IMR-90 (cell line): ENCODE data around the gene STXBP6. TPM values are rescaled to one million over a fixed set of nuclear protein-coding genes. Genes with fewer than 3 reads are reported as not detected.

Source experiments
- ATAC-seq: fragments of 200-7000 bp; cut with Tn5 transposase; 2 replicates; pipeline ENCODE4 v1.9.1; 2020; ENCODE audit warnings: low read depth, mild to moderate bottlenecking, moderate library complexity
- BruUV-seq: library from RNA; stranded (reverse); fragments of 400-500 nt; replicated peaks from 2 replicates; lab custom pipeline; 2021; lab: Mats Ljungman, UMichigan
- CTCF ChIA-PET: fragments of 300-600 bp; formaldehyde crosslinking; extraction: SDS; loops from one replicate; lab custom pipeline; 2021; ENCODE audit warnings: antibody characterized with exemption; lab: Yijun Ruan, JAX
- POLR2A ChIA-PET: fragments of 300-600 bp; sonication (Branson Sonifier 250); formaldehyde crosslinking; loops from one replicate; lab custom pipeline; 2022; ENCODE audit warnings: antibody characterized with exemption; ENCODE audit not compliant: unreplicated experiment; lab: Charles Lee
- DNase-seq: peaks from one replicate; pipeline ENCODE4 v3.0.0; 2013
- H2AFZ ChIP-seq: replicated peaks from 2 replicates; pipeline ENCODE3; 2013; ENCODE audit warnings: low read length, mild to moderate bottlenecking; ENCODE audit not compliant: poor library complexity
- H2AK5ac ChIP-seq: 2 replicates; pipeline ENCODE4 v1.6.1; 2013; ENCODE audit warnings: low read depth, low read length, inconsistent platforms
- H2AK9ac ChIP-seq: replicated peaks from 2 replicates; pipeline ENCODE3; 2013; ENCODE audit warnings: mild to moderate bottlenecking, low read depth, low read length, moderate library complexity; ENCODE audit not compliant: poor library complexity
- H2BK120ac ChIP-seq: 2 replicates; pipeline ENCODE4 v1.6.1; 2013; ENCODE audit warnings: low read depth, low read length, inconsistent platforms
- H2BK15ac ChIP-seq: 3 replicates; pipeline ENCODE4 v1.6.1; 2013; ENCODE audit warnings: low read depth, low read length, inconsistent platforms
- H2BK20ac ChIP-seq: 2 replicates; pipeline ENCODE4 v1.6.1; 2013; ENCODE audit warnings: low read depth, mild to moderate bottlenecking, inconsistent platforms, low read length, moderate library complexity
- H2BK5ac ChIP-seq: 2 replicates; pipeline ENCODE4 v1.6.1; 2013; ENCODE audit warnings: mild to moderate bottlenecking, low read depth, low read length, inconsistent platforms; ENCODE audit not compliant: poor library complexity, severe bottlenecking
- H3K14ac ChIP-seq: replicated peaks from 2 replicates; pipeline ENCODE4 v1.6.1; 2013; ENCODE audit warnings: low read depth, low read length, inconsistent platforms
- H3K18ac ChIP-seq: 2 replicates; pipeline ENCODE4 v1.6.1; 2013; ENCODE audit warnings: low read depth, low read length, control low read depth
- H3K23ac ChIP-seq: 2 replicates; pipeline ENCODE4 v1.6.1; 2013; ENCODE audit warnings: low read depth, low read length, inconsistent platforms
- H3K27ac ChIP-seq: 2 replicates; pipeline ENCODE4 v1.5.1; 2013; ENCODE audit warnings: mild to moderate bottlenecking, control low read depth, low read length; ENCODE audit not compliant: insufficient read depth
- H3K27me3 ChIP-seq: 2 replicates; pipeline ENCODE4 v1.6.1; 2013; ENCODE audit warnings: low read length; ENCODE audit not compliant: control insufficient read depth, insufficient read depth
- H3K36me3 ChIP-seq: 2 replicates; pipeline ENCODE4 v1.6.1; 2013; ENCODE audit warnings: low read length, mixed read lengths; ENCODE audit not compliant: control insufficient read depth, insufficient read depth
- H3K4ac ChIP-seq: 2 replicates; pipeline ENCODE4 v1.6.1; 2013; ENCODE audit warnings: low read depth, low read length, inconsistent platforms
- H3K4me1 ChIP-seq: 2 replicates; pipeline ENCODE4 v1.6.1; 2013; ENCODE audit warnings: low read length, mixed read lengths; ENCODE audit not compliant: control insufficient read depth, insufficient read depth
- H3K4me2 ChIP-seq: 2 replicates; pipeline ENCODE4 v1.6.1; 2013; ENCODE audit warnings: low read depth, mild to moderate bottlenecking, control low read depth, low read length, moderate library complexity
- H3K4me3 ChIP-seq: 2 replicates; pipeline ENCODE4 v1.5.1; 2013; ENCODE audit warnings: low read depth, mild to moderate bottlenecking, control low read depth, low read length, moderate library complexity; ENCODE audit not compliant: insufficient read depth
- H3K56ac ChIP-seq: 2 replicates; pipeline ENCODE4 v1.6.1; 2013; ENCODE audit warnings: low read length, inconsistent platforms; ENCODE audit not compliant: insufficient read depth; ENCODE audit errors: extremely low read depth
- H3K79me1 ChIP-seq, 2 experiments: 2 replicates each; pipeline ENCODE4 v1.6.1; 2013; ENCODE audit warnings: low read length in 2 of 2, inconsistent platforms in 1 of 2, low read depth in 1 of 2
- H3K9ac ChIP-seq: 2 replicates; pipeline ENCODE4 v1.6.1; 2013; ENCODE audit warnings: low read depth, low read length, control low read depth
- H3K9me1 ChIP-seq: 2 replicates; pipeline ENCODE4 v1.6.1; 2013; ENCODE audit warnings: low read length, inconsistent platforms; ENCODE audit not compliant: insufficient read depth
- H3K9me3 ChIP-seq: 2 replicates; pipeline ENCODE4 v1.6.1; 2013; ENCODE audit warnings: low read length; ENCODE audit not compliant: control insufficient read depth, insufficient read depth
- H4K20me1 ChIP-seq: 2 replicates; pipeline ENCODE4 v1.6.1; 2013; ENCODE audit warnings: low read length, inconsistent platforms; ENCODE audit not compliant: insufficient read depth
- H4K5ac ChIP-seq: 2 replicates; pipeline ENCODE4 v1.6.1; 2013; ENCODE audit warnings: mild to moderate bottlenecking, low read depth, low read length, control low read depth
- H4K8ac ChIP-seq, 2 experiments: 2 replicates each; pipeline ENCODE4 v1.6.1; 2013; ENCODE audit warnings: low read depth in 2 of 2, low read length in 2 of 2, control low read depth in 1 of 2, inconsistent platforms in 1 of 2
- H4K91ac ChIP-seq: 2 replicates; pipeline ENCODE4 v1.6.1; 2013; ENCODE audit warnings: low read depth, low read length, inconsistent platforms; ENCODE audit not compliant: insufficient read depth
- BHLHE40 ChIP-seq: fragments of 150-350 bp; IDR thresholded peaks from 2 replicates; pipeline ENCODE4 v1.6.1; 2016; ENCODE audit warnings: mild to moderate bottlenecking, low read depth, low read length
- CEBPB ChIP-seq: IDR thresholded peaks from 2 replicates; pipeline ENCODE4 v1.6.1; 2012; ENCODE audit warnings: low read depth, low read length, improper control_type of control experiment
- CHD1 ChIP-seq: IDR thresholded peaks from 2 replicates; pipeline ENCODE4 v1.6.1; 2012; ENCODE audit warnings: low read depth, low read length, improper control_type of control experiment
- CTCF ChIP-seq: conservative IDR thresholded peaks from 2 replicates; pipeline ENCODE4 v1.5.1; 2012; ENCODE audit warnings: mild to moderate bottlenecking, low read depth, low read length, improper control_type of control experiment
- ELK1 ChIP-seq: fragments of 150-350 bp; IDR thresholded peaks from 2 replicates; pipeline ENCODE4 v1.6.1; 2016; ENCODE audit warnings: low read depth, mild to moderate bottlenecking, low read length, moderate library complexity, borderline replicate concordance
- FOS ChIP-seq: fragments of 150-350 bp; IDR thresholded peaks from 2 replicates; pipeline ENCODE4 v1.6.1; 2016; ENCODE audit warnings: low read depth, low read length
- MAFK ChIP-seq: IDR thresholded peaks from 2 replicates; pipeline ENCODE4 v1.6.1; 2012; ENCODE audit warnings: low read depth, low read length, improper control_type of control experiment
- MAZ ChIP-seq: IDR thresholded peaks from 2 replicates; pipeline ENCODE4 v1.6.1; 2012; ENCODE audit warnings: low read depth, mild to moderate bottlenecking, low read length, improper control_type of control experiment, moderate library complexity, borderline replicate concordance
- MXI1 ChIP-seq: IDR thresholded peaks from 2 replicates; pipeline ENCODE4 v1.6.1; 2012; ENCODE audit warnings: low read depth, mild to moderate bottlenecking, low read length, moderate library complexity, borderline replicate concordance
- NFE2L2 ChIP-seq: fragments of 150-350 bp; IDR thresholded peaks from 2 replicates; pipeline ENCODE4 v1.6.1; 2016; ENCODE audit warnings: low read depth, mild to moderate bottlenecking, low read length
- POLR2A ChIP-seq: IDR thresholded peaks from 2 replicates; pipeline ENCODE4 v1.6.1; 2012; ENCODE audit warnings: mild to moderate bottlenecking, low read depth, low read length
- RAD21 ChIP-seq: IDR thresholded peaks from 2 replicates; pipeline ENCODE4 v1.6.1; 2012; ENCODE audit warnings: low read length, improper control_type of control experiment
- RCOR1 ChIP-seq: IDR thresholded peaks from 2 replicates; pipeline ENCODE4 v1.6.1; 2012; ENCODE audit warnings: mild to moderate bottlenecking, low read length, improper control_type of control experiment; ENCODE audit not compliant: insufficient replicate concordance
- RFX5 ChIP-seq: IDR thresholded peaks from 2 replicates; pipeline ENCODE4 v1.8.0; 2012; ENCODE audit warnings: low read depth, mild to moderate bottlenecking, low read length, moderate library complexity
- SMC3 ChIP-seq: fragments of 150-350 bp; IDR thresholded peaks from 2 replicates; pipeline ENCODE4 v1.6.1; 2016; ENCODE audit warnings: low read depth, mild to moderate bottlenecking, antibody characterized with exemption, low read length, moderate library complexity
- USF2 ChIP-seq: fragments of 150-350 bp; IDR thresholded peaks from 2 replicates; pipeline ENCODE4 v1.6.1; 2017; ENCODE audit warnings: mild to moderate bottlenecking, antibody characterized with exemption, low read length, low read depth
- WGBS, 2 experiments: methylation state at CpG; one replicate each; pipeline versions ENCODE4 v1.1.5 to v1.1.7; 2013; ENCODE audit warnings: missing lambda C conversion rate in 2 of 2; ENCODE audit not compliant: insufficient read length in 1 of 2; ENCODE audit errors: extremely low coverage in 2 of 2; 5-methylcytosine and 5-hydroxymethylcytosine counted together
- dilution Hi-C: fragments of 300-500 bp; cut with HindIII; formaldehyde crosslinking; loops from one replicate; pipeline ENCODE4 v1.14.3; 2018; ENCODE audit warnings: low sequenced_read_pairs; ENCODE audit not compliant: unreplicated experiment
- in situ Hi-C: fragments of 300-500 bp; cut with MboI; formaldehyde crosslinking; loops from 3 replicates; pipeline ENCODE4 v1.14.3; 2019; ENCODE audit warnings: low sequenced_read_pairs, inconsistent platforms, mixed read lengths
- intact Hi-C: fragments of 100-400 bp; cut with micrococcal nuclease; formaldehyde crosslinking; loops from 2 replicates; pipeline ENCODE4 v1.10.0; 2022
- polyA plus RNA-seq, 3 experiments: library from polyadenylated mRNA; depleted of rRNA; stranded (reverse); fragments of >200 nt; gene quantifications; 2 replicates each; pipeline ENCODE4 v1.2.3, GENCODE V29; 2012; ENCODE audit warnings: low replicate concordance in 1 of 3
- total RNA-seq: library from RNA; depleted of rRNA; stranded (reverse); fragments of >200 nt; gene quantifications from 2 replicates; pipeline ENCODE4 v1.2.3, GENCODE V29; 2012

STXBP6 gene
- total and polyA plus RNA-seq, 2 of the 4 experiments (the other 2 are of a cell fraction), result 14.2 to 14.3 TPM

- BruUV-seq, result no TSS peak
- no peak overlapping the region for H4K5ac ChIP-seq
- H3K4me2 ChIP-seq, result no peak overlapping the region
- H3K36me3 ChIP-seq, result no peaks in the 10 kb centered on the region
- no peak overlapping the region for H2AFZ ChIP-seq
- H3K56ac ChIP-seq, result no peak overlapping the region
- H2AK9ac ChIP-seq, result no peak overlapping the region
- DNase-seq (no peak), ATAC-seq (no peak)
- TF ChIP-seq MAZ (no peak), ELK1 (no peak), CEBPB (no peak), USF2 (no peak), MXI1 (no peak), CHD1 (no peak), RCOR1 (no peak), NFE2L2 (no peak), CTCF (no peak), SMC3 (no peak), BHLHE40 (no peak), RFX5 (no peak), POLR2A (no peak), FOS (no peak), MAFK (no peak), RAD21 (no peak)
- no peaks in the 10 kb centered on the region for H4K20me1 ChIP-seq
- no peak overlapping the region for H4K91ac ChIP-seq
- H3K9ac ChIP-seq, result no peak overlapping the region
- H3K4ac ChIP-seq, result no peak overlapping the region
- no peak overlapping the region for H3K23ac ChIP-seq
- 75% methylated on average over 1 of the region's 5 CpGs; no CpG with 5 or more reads in 1 of the 2 experiments for WGBS, 2 experiments
- no peaks in the 10 kb centered on the region for H3K79me1 ChIP-seq
- no peak overlapping the region for H3K18ac ChIP-seq
- no peak overlapping the region for H3K27ac ChIP-seq
- peaks cover 4% of the 10 kb centered on the region; the same call in 1 of the 2 replicates for H3K4me1 ChIP-seq
- H3K27me3 ChIP-seq, result no peaks in the 10 kb centered on the region
- H3K9me3 ChIP-seq, result no peaks in the 10 kb centered on the region
- H2BK5ac ChIP-seq, result no peak overlapping the region
- H2BK15ac ChIP-seq, result no peak overlapping the region
- dilution Hi-C loops, result no loop called here
- H2BK120ac ChIP-seq, result no peak overlapping the region
- no peak overlapping the region for H2AK5ac ChIP-seq
- in situ Hi-C loops, result no loop called here
- no peaks in the 10 kb centered on the region; the same call in 1 of the 2 replicates for H3K9me1 ChIP-seq
- no peak overlapping the region for H3K14ac ChIP-seq
- ChIA-PET CTCF (no interaction called here), POLR2A (no interaction called here)
- H4K8ac ChIP-seq, result no peak overlapping the region
- H3K4me3 ChIP-seq, result no peak overlapping the region
- intact Hi-C loops, result no loop called here
- no peak overlapping the region for H2BK20ac ChIP-seq
Measured at GRCh38 chr14:24925771-24926374, 124.1 kb downstream of the STXBP6 start.
